B cell (primary cell): Measurements from ENCODE around the gene PHF21A. TPM values are rescaled to one million over a fixed set of nuclear protein-coding genes. Genes with fewer than 3 reads are reported as not detected.

ENCODE experiments used
- ATAC-seq: fragments of 200-7000 bp; cut with Tn5 transposase; one replicate; pipeline ENCODE4 v1.10.0; 2021; ENCODE audit warnings: low read depth, mild to moderate bottlenecking, moderate number of reproducible peaks, moderate library complexity
- CTCF ChIA-PET: fragments of 350-600 bp; sonication (Branson Sonifier 250); formaldehyde crosslinking; loops from one replicate; lab custom pipeline; 2021; ENCODE audit warnings: antibody characterized with exemption, inconsistent platforms; lab: Charles Lee
- POLR2A ChIA-PET: fragments of 350-600 bp; sonication (Branson Sonifier 250); formaldehyde crosslinking; loops from one replicate; lab custom pipeline; 2021; ENCODE audit warnings: antibody characterized with exemption; lab: Charles Lee
- DNase-seq: peaks from one replicate; pipeline ENCODE4 v3.0.0; 2013
- H2AFZ ChIP-seq: 2 replicates; pipeline ENCODE4 v1.6.1; 2012; ENCODE audit warnings: mild to moderate bottlenecking, low read depth, low read length; ENCODE audit not compliant: insufficient read depth, poor library complexity, severe bottlenecking
- H3K27ac ChIP-seq, 2 donors: 1 replicate in 1 of 2; 2 replicates in 1 of 2; pipeline ENCODE4 v1.5.1; 2012 to 2013; ENCODE audit warnings: low read length in 2 of 2, mild to moderate bottlenecking in 2 of 2, moderate library complexity in 1 of 2
- H3K27me3 ChIP-seq, 4 experiments: fragments of 200-600 bp in 1 of 4; sonication (generic) in 1 of 4; replicated peaks in 1 of 4; 1 replicate in 2 of 4; 2 replicates in 2 of 4; pipeline versions ENCODE4 v1.6.1 to v1.7.0; 2013 to 2016; ENCODE audit warnings: low read length in 3 of 4, mild to moderate bottlenecking in 2 of 4, mixed read lengths in 1 of 4, moderate library complexity in 1 of 4; ENCODE audit not compliant: insufficient read depth in 4 of 4, control insufficient read depth in 3 of 4; ENCODE audit errors: control extremely low read depth in 1 of 4
- H3K36me3 ChIP-seq, 2 experiments: replicated peaks in 1 of 2; 1 replicate in 1 of 2; 2 replicates in 1 of 2; pipeline versions ENCODE4 v1.6.1 to v1.7.1; 2013; ENCODE audit warnings: low read length in 1 of 2; ENCODE audit not compliant: insufficient read depth in 2 of 2, control insufficient read depth in 1 of 2; ENCODE audit errors: control extremely low read depth in 1 of 2, extremely low read depth in 1 of 2
- H3K4me1 ChIP-seq, 2 donors: fragments of 200-600 bp in 1 of 2; sonication (generic) in 1 of 2; 1 replicate in 1 of 2; 2 replicates in 1 of 2; pipeline versions ENCODE4 v1.5.1 to v1.6.1; 2013 to 2017; ENCODE audit warnings: low read length in 2 of 2; ENCODE audit not compliant: control insufficient read depth in 2 of 2, insufficient read depth in 2 of 2
- H3K4me2 ChIP-seq: replicated peaks from 2 replicates; pipeline ENCODE3; 2012; ENCODE audit warnings: mild to moderate bottlenecking, low read depth, low read length; ENCODE audit not compliant: poor library complexity, severe bottlenecking
- H3K4me3 ChIP-seq, 5 experiments: fragments of 200-600 bp in 1 of 5; sonication (generic) in 1 of 5; 1 replicate in 3 of 5; 2 replicates in 2 of 5; pipeline versions ENCODE4 v1.5.1 to v1.7.0; 2011 to 2016; ENCODE audit warnings: low read length in 4 of 5, mild to moderate bottlenecking in 4 of 5, low read depth in 2 of 5, control low read depth in 1 of 5, moderate library complexity in 1 of 5; ENCODE audit not compliant: insufficient read depth in 1 of 5; ENCODE audit errors: control extremely low read depth in 1 of 5, extremely low read depth in 1 of 5
- H3K79me2 ChIP-seq: fragments of 200-600 bp; sonication (generic); one replicate; pipeline ENCODE4 v1.6.0; 2016; ENCODE audit warnings: low read length; ENCODE audit not compliant: control insufficient read depth, insufficient read depth
- H3K9ac ChIP-seq: fragments of 200-600 bp; sonication (generic); 2 replicates; pipeline ENCODE4 v1.6.1; 2017; ENCODE audit warnings: mild to moderate bottlenecking, low read length, moderate library complexity
- H3K9me3 ChIP-seq, 3 donors: one replicate each; pipeline versions ENCODE4 v1.6.1 to v1.7.1; 2013; ENCODE audit warnings: low read length in 2 of 3; ENCODE audit not compliant: control insufficient read depth in 2 of 3, insufficient read depth in 1 of 3; ENCODE audit errors: control extremely low read depth in 1 of 3
- H4K20me1 ChIP-seq: 2 replicates; pipeline ENCODE4 v1.6.0; 2012; ENCODE audit warnings: mild to moderate bottlenecking, low read length; ENCODE audit not compliant: insufficient read depth, control insufficient read depth, poor library complexity, severe bottlenecking
- H3K27ac Mint-ChIP-seq: one replicate; pipeline ENCODE4 v1.8.0; 2021; ENCODE audit warnings: mixed read lengths
- H3K27me3 Mint-ChIP-seq: one replicate; pipeline ENCODE4 v1.8.0; 2021; ENCODE audit warnings: mixed read lengths
- H3K4me1 Mint-ChIP-seq: one replicate; pipeline ENCODE4 v1.8.0; 2021; ENCODE audit warnings: mixed read lengths
- H3K4me3 Mint-ChIP-seq: one replicate; pipeline ENCODE4 v1.8.0; 2021; ENCODE audit warnings: mixed read lengths
- H3K9me3 Mint-ChIP-seq: one replicate; pipeline ENCODE4 v1.8.0; 2022; ENCODE audit warnings: mixed read lengths; ENCODE audit not compliant: insufficient read depth
- EZH2 ChIP-seq: IDR thresholded peaks from 2 replicates; pipeline ENCODE4 v1.6.1; 2012; ENCODE audit warnings: borderline replicate concordance, low read depth, mild to moderate bottlenecking, moderate library complexity, low read length; ENCODE audit not compliant: insufficient read depth, poor library complexity, severe bottlenecking
- WGBS: methylation state at CpG from one replicate; pipeline ENCODE4 v1.1.5; 2013; ENCODE audit warnings: missing lambda C conversion rate; ENCODE audit not compliant: insufficient coverage; 5-methylcytosine and 5-hydroxymethylcytosine counted together
- intact Hi-C: fragments of 100-400 bp; cut with micrococcal nuclease; formaldehyde crosslinking; loops from one replicate; pipeline ENCODE4 v1.10.0; 2022
- polyA plus RNA-seq: library from polyadenylated mRNA; depleted of rRNA; stranded (reverse); fragments of >200 nt; gene quantifications from 2 replicates; pipeline ENCODE4 v1.2.3, GENCODE V29; 2012
- total RNA-seq, 2 donors: library from RNA; stranded (reverse); fragments of 120-200 nt in 1 of 2; gene quantifications; 1 replicate in 1 of 2; 2 replicates in 1 of 2; pipeline versions ENCODE4 v1.2.3 to v1.2.4, GENCODE V29; 2013 to 2022
- TF ChIP-seq, protein P1 (sequence below): fragments of 200-600 bp; IDR thresholded peaks from one replicate; pipeline ENCODE4 v1.8.0; 2022; ENCODE audit warnings: antibody characterized with exemption, mild to moderate bottlenecking

The PHF21A gene
- total and polyA plus RNA-seq, 2 donors (not counting 1 experiment from before 2014, with no cell fraction given): 41.9 to 103 TPM

DNA sequence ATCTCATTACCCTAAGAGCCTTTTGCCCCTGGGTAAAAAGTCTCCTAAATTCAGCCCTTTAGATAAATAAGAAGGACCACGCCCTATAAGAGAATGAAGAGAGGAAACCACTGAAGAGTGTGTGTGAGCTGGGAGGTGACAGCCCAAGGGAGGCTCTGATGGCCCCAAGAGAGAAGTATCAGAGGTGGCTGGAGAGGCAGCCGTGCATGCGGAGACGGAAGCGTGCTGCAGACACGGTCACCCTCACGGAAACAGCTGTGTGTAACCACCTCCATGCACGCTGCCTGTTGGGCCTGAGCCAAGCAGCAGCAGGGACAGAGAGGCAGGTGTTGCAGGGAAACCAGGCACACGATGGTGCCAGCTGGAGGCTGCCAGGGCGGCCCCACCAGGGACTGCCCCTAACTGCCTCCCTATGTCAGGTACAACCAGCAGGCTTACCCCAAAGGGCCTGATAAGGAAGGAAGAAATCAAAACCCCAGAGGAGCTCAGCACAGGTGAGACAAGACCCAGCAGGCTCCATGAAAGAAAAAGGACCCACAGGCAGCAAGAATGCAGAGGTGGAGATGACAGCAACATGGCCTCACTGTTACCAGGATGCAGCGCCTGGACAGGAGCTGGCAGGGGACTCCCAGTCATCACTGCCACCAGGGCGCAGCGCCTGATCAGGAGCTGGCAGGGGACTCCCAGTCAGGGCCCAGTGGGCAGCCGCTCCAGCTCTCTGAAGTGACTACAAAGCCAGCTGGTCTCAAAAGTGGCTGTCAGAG lies 191.0 kb downstream of the PHF21A start:
- Histone ChIP-seq H3K4me1 (peaks cover 65 to 84% of the 10 kb centered on the region in 2 donors), H3K79me2 (peaks cover 95% of the 10 kb centered on the region), H3K27ac (peak overlapping the region; percentile 92 to 93), H3K9me3 (no peaks in the 10 kb centered on the region), H3K4me2 (peak overlapping the region; percentile 91), H2AFZ (no peak overlapping the region), H3K9ac (peak overlapping the region; percentile 82), H3K36me3 (peaks cover 0 to 38% of the 10 kb centered on the region in 2 experiments), H3K27me3 (no peaks in the 10 kb centered on the region), H4K20me1 (peaks cover 37% of the 10 kb centered on the region), H3K4me3 (peak overlapping the region; percentile 26 to 95 (median 79))
- WGBS: 3% methylated on average over 13 of the region's 14 CpGs
- CTCF ChIA-PET: interaction anchor here (0.8 to 11.4 kb wide), 11 partner anchors 9 to 159 kb away, joined by 3 to 98 read pairs (median 6); partner anchors contain the start of genes LARGE2 and PEX16
- no peaks in the 10 kb centered on the region for H3K27me3 Mint-ChIP-seq
- no peaks in the 10 kb centered on the region for H3K9me3 Mint-ChIP-seq
- peak overlapping the region; percentile 92 for H3K27ac Mint-ChIP-seq
- H3K4me1 Mint-ChIP-seq: peaks cover 93% of the 10 kb centered on the region
- intact Hi-C loops: loop anchor here (1.0 to 10.0 kb wide), 8 partner anchors 8 to 1625 kb away; partner anchors contain the start of genes CELF1, CRY2 and SLC35C1
- POLR2A ChIA-PET: interaction anchor here (0.6 to 10.9 kb wide), 11 partner anchors 9 to 1917 kb away, joined by 3 to 162 read pairs (median 4); partner anchors contain the start of genes CRY2, LARGE2, PEX16 and SLC35C1
- DNase-seq: peak; percentile 94
- peak overlapping the region; percentile 95 for H3K4me3 Mint-ChIP-seq
- peak; percentile 77 for ATAC-seq
- TF ChIP-seq EZH2: no peak
- TF ChIP-seq, protein P1, sequence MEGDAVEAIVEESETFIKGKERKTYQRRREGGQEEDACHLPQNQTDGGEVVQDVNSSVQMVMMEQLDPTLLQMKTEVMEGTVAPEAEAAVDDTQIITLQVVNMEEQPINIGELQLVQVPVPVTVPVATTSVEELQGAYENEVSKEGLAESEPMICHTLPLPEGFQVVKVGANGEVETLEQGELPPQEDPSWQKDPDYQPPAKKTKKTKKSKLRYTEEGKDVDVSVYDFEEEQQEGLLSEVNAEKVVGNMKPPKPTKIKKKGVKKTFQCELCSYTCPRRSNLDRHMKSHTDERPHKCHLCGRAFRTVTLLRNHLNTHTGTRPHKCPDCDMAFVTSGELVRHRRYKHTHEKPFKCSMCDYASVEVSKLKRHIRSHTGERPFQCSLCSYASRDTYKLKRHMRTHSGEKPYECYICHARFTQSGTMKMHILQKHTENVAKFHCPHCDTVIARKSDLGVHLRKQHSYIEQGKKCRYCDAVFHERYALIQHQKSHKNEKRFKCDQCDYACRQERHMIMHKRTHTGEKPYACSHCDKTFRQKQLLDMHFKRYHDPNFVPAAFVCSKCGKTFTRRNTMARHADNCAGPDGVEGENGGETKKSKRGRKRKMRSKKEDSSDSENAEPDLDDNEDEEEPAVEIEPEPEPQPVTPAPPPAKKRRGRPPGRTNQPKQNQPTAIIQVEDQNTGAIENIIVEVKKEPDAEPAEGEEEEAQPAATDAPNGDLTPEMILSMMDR: no peak
